OCI-LY3 (cell line): ENCODE data around the gene TMOD4.

Experiments used
- H2AFZ ChIP-seq: fragments of 200-600, 300-600 bp; shearing (Covaris generic); 2 replicates; pipeline ENCODE4 v1.6.0; 2014; ENCODE audit warnings: antibody characterized with exemption, low read depth, low read length
- H3K27ac ChIP-seq: fragments of 200-600, 300-600 bp; sonication (generic); 2 replicates; pipeline ENCODE4 v1.5.1; 2014; ENCODE audit warnings: mild to moderate bottlenecking, low read length, moderate library complexity, mixed read lengths
- H3K27me3 ChIP-seq: fragments of 200-600, 300-600 bp; sonication (generic); 2 replicates; pipeline ENCODE4 v1.6.1; 2014; ENCODE audit warnings: low read depth, low read length, mixed read lengths
- H3K36me3 ChIP-seq: fragments of 200-600, 300-600 bp; sonication (generic); replicated peaks from 2 replicates; pipeline ENCODE3; 2014; ENCODE audit warnings: low read depth, low read length, mixed read lengths
- H3K4me1 ChIP-seq: fragments of 300-600, 200-600 bp; sonication (generic); 2 replicates; pipeline ENCODE4 v1.6.1; 2014; ENCODE audit warnings: low read length, mixed read lengths
- H3K4me2 ChIP-seq: fragments of 200-600, 300-600 bp; sonication (generic); 2 replicates; pipeline ENCODE4 v1.6.1; 2014; ENCODE audit warnings: low read length, mixed read lengths
- H3K4me3 ChIP-seq: fragments of 300-600, 200-600 bp; sonication (generic); 2 replicates; pipeline ENCODE4 v1.5.1; 2014; ENCODE audit warnings: antibody characterized with exemption, mild to moderate bottlenecking, low read length, moderate library complexity
- H3K79me2 ChIP-seq: fragments of 300-600, 200-600 bp; shearing (Covaris generic); 2 replicates; pipeline ENCODE4 v1.6.1; 2014; ENCODE audit warnings: mild to moderate bottlenecking, low read length, mixed read lengths
- H3K9ac ChIP-seq: fragments of 300-600, 200-600 bp; shearing (Covaris generic); 2 replicates; pipeline ENCODE4 v1.6.0; 2014; ENCODE audit warnings: mild to moderate bottlenecking, low read length, moderate library complexity
- H3K9me3 ChIP-seq: fragments of 200-600, 300-600 bp; shearing (Covaris generic); 2 replicates; pipeline ENCODE4 v1.6.1; 2014; ENCODE audit warnings: low read length, mixed read lengths; ENCODE audit not compliant: insufficient read depth
- H4K20me1 ChIP-seq: fragments of 200-600, 300-600 bp; sonication (generic); 2 replicates; pipeline ENCODE4 v1.6.1; 2016; ENCODE audit warnings: low read length, mixed read lengths; ENCODE audit not compliant: insufficient read depth
- CTCF ChIP-seq: fragments of 200-600, 300-600 bp; sonication (generic); IDR thresholded peaks from 2 replicates; pipeline ENCODE4 v1.5.1; 2014; ENCODE audit warnings: antibody characterized with exemption, low read length, low read depth
- EZH2phosphoT487 ChIP-seq: fragments of 200-600 bp; shearing (Covaris generic); IDR thresholded peaks from 2 replicates; pipeline ENCODE4 v1.6.1; 2018; ENCODE audit warnings: antibody characterized with exemption, mixed run types, low read depth

TMOD4 gene

DNA sequence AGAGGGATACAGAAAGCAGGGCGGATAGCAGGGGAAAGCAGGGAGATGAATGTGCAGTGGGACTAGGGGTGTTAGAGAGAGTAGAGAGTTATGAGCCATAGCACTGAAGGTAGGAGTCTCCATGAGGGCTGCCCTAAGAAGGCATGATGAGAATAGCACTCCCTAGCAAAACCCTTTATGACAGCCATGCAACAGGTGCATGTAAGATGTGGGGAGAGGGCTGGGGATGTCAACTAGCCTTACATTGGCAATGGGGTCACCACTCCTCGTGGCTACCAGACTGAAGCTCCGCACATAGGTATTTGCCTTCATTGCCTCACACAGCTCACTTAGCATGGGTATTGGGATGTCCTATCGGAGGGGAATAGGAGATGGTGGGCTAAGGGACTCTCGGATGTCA, 4.6 kb downstream of the TMOD4 start:
- no peak overlapping the region for H3K9ac ChIP-seq
- no peaks in the 10 kb centered on the region for H3K9me3 ChIP-seq
- H4K20me1 ChIP-seq, result no peaks in the 10 kb centered on the region
- H3K27me3 ChIP-seq, result no peaks in the 10 kb centered on the region
- peaks cover 42% of the 10 kb centered on the region for H3K36me3 ChIP-seq
- H3K4me3 ChIP-seq, result no peak overlapping the region
- TF ChIP-seq CTCF, result no peak
- TF ChIP-seq EZH2phosphoT487, result no peak
- no peak overlapping the region for H3K27ac ChIP-seq
- H3K4me1 ChIP-seq, result peaks cover 22% of the 10 kb centered on the region
- H3K79me2 ChIP-seq, result peaks cover 12% of the 10 kb centered on the region
- H2AFZ ChIP-seq, result no peak overlapping the region
- no peak overlapping the region for H3K4me2 ChIP-seq

- Histone ChIP-seq H3K9ac (peak overlapping the region; percentile 96), H3K36me3 (peaks cover 21% of the 10 kb centered on the region), H4K20me1 (no peaks in the 10 kb centered on the region), H3K4me2 (peak overlapping the region; percentile 84), H3K4me3 (peak overlapping the region; percentile 95), H3K27ac (no peak overlapping the region), H3K4me1 (peaks cover 17% of the 10 kb centered on the region), H3K27me3 (no peaks in the 10 kb centered on the region), H2AFZ (no peak overlapping the region), H3K79me2 (peaks cover 26% of the 10 kb centered on the region), H3K9me3 (no peaks in the 10 kb centered on the region)
- TF ChIP-seq EZH2phosphoT487, result no peak
- no peak for TF ChIP-seq CTCF
Measured at GRCh38 chr1:151167116-151167515, 8.7 kb downstream of the TMOD4 start.

DNA sequence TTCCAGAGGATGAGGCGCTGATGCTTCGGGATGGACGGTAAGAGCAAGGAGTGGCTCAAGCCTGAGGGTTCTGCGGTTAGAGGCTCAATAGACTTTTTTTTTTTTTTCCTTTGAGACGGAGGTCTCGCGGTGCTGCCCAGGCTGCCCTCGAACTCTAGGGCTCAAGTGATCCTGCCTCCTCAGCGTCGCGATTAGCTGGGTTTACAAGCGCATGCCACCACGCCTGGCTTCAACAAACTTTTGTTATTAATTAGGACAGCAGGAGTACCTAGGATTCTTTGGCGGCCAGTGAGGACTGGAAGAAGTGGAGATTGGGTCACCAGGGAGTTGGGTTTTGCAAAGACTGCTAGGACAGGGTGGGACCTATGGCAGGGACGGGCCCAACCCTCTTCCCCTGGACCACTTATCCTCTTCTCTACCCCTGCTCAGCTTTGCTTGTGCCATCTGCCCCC, 9.2 kb downstream of the TMOD4 start:
- Histone ChIP-seq H3K9me3 (no peaks in the 10 kb centered on the region), H2AFZ (peak overlapping the region; percentile 89), H3K27ac (peak overlapping the region; percentile 71), H3K9ac (peak overlapping the region; percentile 96), H3K36me3 (peaks cover 22% of the 10 kb centered on the region), H3K4me1 (peaks cover 17% of the 10 kb centered on the region), H3K79me2 (peaks cover 26% of the 10 kb centered on the region), H3K4me3 (peak overlapping the region; percentile 95), H3K27me3 (no peaks in the 10 kb centered on the region), H3K4me2 (peak overlapping the region; percentile 84), H4K20me1 (no peaks in the 10 kb centered on the region)
- TF ChIP-seq CTCF (no peak), EZH2phosphoT487 (no peak)

DNA sequence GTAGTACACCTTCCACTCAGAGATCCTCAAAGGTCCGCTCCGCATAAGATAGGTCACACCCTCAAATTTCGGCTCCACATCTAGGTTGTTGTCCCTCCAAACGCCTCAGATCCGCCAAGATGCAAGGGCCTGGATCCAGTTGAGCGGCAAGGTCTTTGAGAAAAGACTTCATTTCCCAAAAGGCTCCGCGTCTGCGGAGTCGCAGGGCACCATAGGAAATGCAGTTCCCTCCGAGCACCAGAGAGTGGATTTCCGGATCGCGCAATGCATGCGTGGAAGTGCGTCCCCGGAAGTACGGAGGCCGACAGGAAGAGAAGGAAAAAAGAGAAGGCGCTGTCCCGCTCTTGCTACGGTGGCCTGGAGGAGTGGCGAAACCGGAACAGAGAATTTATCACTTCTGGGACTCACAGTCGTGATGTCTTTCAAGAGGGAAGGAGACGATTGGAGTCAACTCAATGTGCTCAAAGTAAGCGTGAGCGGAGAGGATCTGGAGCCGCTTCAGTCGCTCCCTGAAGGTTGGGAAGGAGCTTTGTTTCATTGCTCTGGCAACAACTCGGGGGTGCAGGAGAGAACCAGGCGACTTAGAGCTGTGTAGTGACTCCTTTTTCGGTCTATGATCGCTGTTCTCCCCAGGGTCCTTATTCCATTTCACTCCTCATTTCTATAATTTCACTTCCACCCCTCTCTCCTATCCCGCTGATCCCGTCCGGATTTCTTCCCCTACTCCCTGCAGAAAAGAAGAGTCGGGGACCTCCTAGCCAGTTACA, 9.9 kb downstream of the TMOD4 start, which contains the start of the genes LYSMD1 and SCNM1:
LYSMD1 (minus strand) TSS at position 165 of the 767 bp plus-strand sequence. CDS start 644 bp downstream, outside the sequence.
SCNM1 (plus strand) TSS at position 407 of the 767 bp plus-strand sequence; CDS start at position 416, 9 bp downstream.
- peaks cover 26% of the 10 kb centered on the region for H3K79me2 ChIP-seq
- no peaks in the 10 kb centered on the region for H4K20me1 ChIP-seq
- peak within 1 kb of the TSS; percentile 95 for H3K4me3 ChIP-seq
- H3K9ac ChIP-seq, result peak within 1 kb of the TSS; percentile 96
- H2AFZ ChIP-seq, result peak within 1 kb of the TSS; percentile 97
- peaks cover 18% of the 10 kb centered on the region for H3K36me3 ChIP-seq
- TF ChIP-seq CTCF (no peak), EZH2phosphoT487 (no peak)
- H3K9me3 ChIP-seq, result no peaks in the 10 kb centered on the region
- peak within 1 kb of the TSS; percentile 71 for H3K27ac ChIP-seq
- H3K27me3 ChIP-seq, result no peaks in the 10 kb centered on the region
- H3K4me1 ChIP-seq, result peaks cover 17% of the 10 kb centered on the region
- peak within 1 kb of the TSS; percentile 96 for H3K4me2 ChIP-seq
